IMR-90 (cell line): ENCODE measurements around the gene SUGCT. TPM values are rescaled to one million over a fixed set of nuclear protein-coding genes. Genes with fewer than 3 reads are reported as not detected.

Experiments
- ATAC-seq: fragments of 200-7000 bp; cut with Tn5 transposase; 2 replicates; pipeline ENCODE4 v1.9.1; 2020; ENCODE audit warnings: low read depth, mild to moderate bottlenecking, moderate library complexity
- BruUV-seq: library from RNA; stranded (reverse); fragments of 400-500 nt; replicated peaks from 2 replicates; lab custom pipeline; 2021; lab: Mats Ljungman, UMichigan
- CTCF ChIA-PET: fragments of 300-600 bp; formaldehyde crosslinking; extraction: SDS; loops from one replicate; lab custom pipeline; 2021; ENCODE audit warnings: antibody characterized with exemption; lab: Yijun Ruan, JAX
- POLR2A ChIA-PET: fragments of 300-600 bp; sonication (Branson Sonifier 250); formaldehyde crosslinking; loops from one replicate; lab custom pipeline; 2022; ENCODE audit warnings: antibody characterized with exemption; ENCODE audit not compliant: unreplicated experiment; lab: Charles Lee
- DNase-seq: peaks from one replicate; pipeline ENCODE4 v3.0.0; 2013
- H2AFZ ChIP-seq: replicated peaks from 2 replicates; pipeline ENCODE3; 2013; ENCODE audit warnings: low read length, mild to moderate bottlenecking; ENCODE audit not compliant: poor library complexity
- H2AK5ac ChIP-seq: 2 replicates; pipeline ENCODE4 v1.6.1; 2013; ENCODE audit warnings: low read depth, low read length, inconsistent platforms
- H2AK9ac ChIP-seq: replicated peaks from 2 replicates; pipeline ENCODE3; 2013; ENCODE audit warnings: mild to moderate bottlenecking, low read depth, low read length, moderate library complexity; ENCODE audit not compliant: poor library complexity
- H2BK120ac ChIP-seq: 2 replicates; pipeline ENCODE4 v1.6.1; 2013; ENCODE audit warnings: low read depth, low read length, inconsistent platforms
- H2BK15ac ChIP-seq: 3 replicates; pipeline ENCODE4 v1.6.1; 2013; ENCODE audit warnings: low read depth, low read length, inconsistent platforms
- H2BK20ac ChIP-seq: 2 replicates; pipeline ENCODE4 v1.6.1; 2013; ENCODE audit warnings: low read depth, mild to moderate bottlenecking, inconsistent platforms, low read length, moderate library complexity
- H2BK5ac ChIP-seq: 2 replicates; pipeline ENCODE4 v1.6.1; 2013; ENCODE audit warnings: mild to moderate bottlenecking, low read depth, low read length, inconsistent platforms; ENCODE audit not compliant: poor library complexity, severe bottlenecking
- H3K14ac ChIP-seq: replicated peaks from 2 replicates; pipeline ENCODE4 v1.6.1; 2013; ENCODE audit warnings: low read depth, low read length, inconsistent platforms
- H3K18ac ChIP-seq: 2 replicates; pipeline ENCODE4 v1.6.1; 2013; ENCODE audit warnings: low read depth, low read length, control low read depth
- H3K23ac ChIP-seq: 2 replicates; pipeline ENCODE4 v1.6.1; 2013; ENCODE audit warnings: low read depth, low read length, inconsistent platforms
- H3K27ac ChIP-seq: 2 replicates; pipeline ENCODE4 v1.5.1; 2013; ENCODE audit warnings: mild to moderate bottlenecking, control low read depth, low read length; ENCODE audit not compliant: insufficient read depth
- H3K27me3 ChIP-seq: 2 replicates; pipeline ENCODE4 v1.6.1; 2013; ENCODE audit warnings: low read length; ENCODE audit not compliant: control insufficient read depth, insufficient read depth
- H3K36me3 ChIP-seq: 2 replicates; pipeline ENCODE4 v1.6.1; 2013; ENCODE audit warnings: low read length, mixed read lengths; ENCODE audit not compliant: control insufficient read depth, insufficient read depth
- H3K4ac ChIP-seq: 2 replicates; pipeline ENCODE4 v1.6.1; 2013; ENCODE audit warnings: low read depth, low read length, inconsistent platforms
- H3K4me1 ChIP-seq: 2 replicates; pipeline ENCODE4 v1.6.1; 2013; ENCODE audit warnings: low read length, mixed read lengths; ENCODE audit not compliant: control insufficient read depth, insufficient read depth
- H3K4me2 ChIP-seq: 2 replicates; pipeline ENCODE4 v1.6.1; 2013; ENCODE audit warnings: low read depth, mild to moderate bottlenecking, control low read depth, low read length, moderate library complexity
- H3K4me3 ChIP-seq: 2 replicates; pipeline ENCODE4 v1.5.1; 2013; ENCODE audit warnings: low read depth, mild to moderate bottlenecking, control low read depth, low read length, moderate library complexity; ENCODE audit not compliant: insufficient read depth
- H3K56ac ChIP-seq: 2 replicates; pipeline ENCODE4 v1.6.1; 2013; ENCODE audit warnings: low read length, inconsistent platforms; ENCODE audit not compliant: insufficient read depth; ENCODE audit errors: extremely low read depth
- H3K79me1 ChIP-seq, 2 experiments: 2 replicates each; pipeline ENCODE4 v1.6.1; 2013; ENCODE audit warnings: low read length in 2 of 2, inconsistent platforms in 1 of 2, low read depth in 1 of 2
- H3K9ac ChIP-seq: 2 replicates; pipeline ENCODE4 v1.6.1; 2013; ENCODE audit warnings: low read depth, low read length, control low read depth
- H3K9me1 ChIP-seq: 2 replicates; pipeline ENCODE4 v1.6.1; 2013; ENCODE audit warnings: low read length, inconsistent platforms; ENCODE audit not compliant: insufficient read depth
- H3K9me3 ChIP-seq: 2 replicates; pipeline ENCODE4 v1.6.1; 2013; ENCODE audit warnings: low read length; ENCODE audit not compliant: control insufficient read depth, insufficient read depth
- H4K20me1 ChIP-seq: 2 replicates; pipeline ENCODE4 v1.6.1; 2013; ENCODE audit warnings: low read length, inconsistent platforms; ENCODE audit not compliant: insufficient read depth
- H4K5ac ChIP-seq: 2 replicates; pipeline ENCODE4 v1.6.1; 2013; ENCODE audit warnings: mild to moderate bottlenecking, low read depth, low read length, control low read depth
- H4K8ac ChIP-seq, 2 experiments: 2 replicates each; pipeline ENCODE4 v1.6.1; 2013; ENCODE audit warnings: low read depth in 2 of 2, low read length in 2 of 2, control low read depth in 1 of 2, inconsistent platforms in 1 of 2
- H4K91ac ChIP-seq: 2 replicates; pipeline ENCODE4 v1.6.1; 2013; ENCODE audit warnings: low read depth, low read length, inconsistent platforms; ENCODE audit not compliant: insufficient read depth
- BHLHE40 ChIP-seq: fragments of 150-350 bp; IDR thresholded peaks from 2 replicates; pipeline ENCODE4 v1.6.1; 2016; ENCODE audit warnings: mild to moderate bottlenecking, low read depth, low read length
- CEBPB ChIP-seq: IDR thresholded peaks from 2 replicates; pipeline ENCODE4 v1.6.1; 2012; ENCODE audit warnings: low read depth, low read length, improper control_type of control experiment
- CHD1 ChIP-seq: IDR thresholded peaks from 2 replicates; pipeline ENCODE4 v1.6.1; 2012; ENCODE audit warnings: low read depth, low read length, improper control_type of control experiment
- CTCF ChIP-seq: conservative IDR thresholded peaks from 2 replicates; pipeline ENCODE4 v1.5.1; 2012; ENCODE audit warnings: mild to moderate bottlenecking, low read depth, low read length, improper control_type of control experiment
- ELK1 ChIP-seq: fragments of 150-350 bp; IDR thresholded peaks from 2 replicates; pipeline ENCODE4 v1.6.1; 2016; ENCODE audit warnings: low read depth, mild to moderate bottlenecking, low read length, moderate library complexity, borderline replicate concordance
- FOS ChIP-seq: fragments of 150-350 bp; IDR thresholded peaks from 2 replicates; pipeline ENCODE4 v1.6.1; 2016; ENCODE audit warnings: low read depth, low read length
- MAFK ChIP-seq: IDR thresholded peaks from 2 replicates; pipeline ENCODE4 v1.6.1; 2012; ENCODE audit warnings: low read depth, low read length, improper control_type of control experiment
- MAZ ChIP-seq: IDR thresholded peaks from 2 replicates; pipeline ENCODE4 v1.6.1; 2012; ENCODE audit warnings: low read depth, mild to moderate bottlenecking, low read length, improper control_type of control experiment, moderate library complexity, borderline replicate concordance
- MXI1 ChIP-seq: IDR thresholded peaks from 2 replicates; pipeline ENCODE4 v1.6.1; 2012; ENCODE audit warnings: low read depth, mild to moderate bottlenecking, low read length, moderate library complexity, borderline replicate concordance
- NFE2L2 ChIP-seq: fragments of 150-350 bp; IDR thresholded peaks from 2 replicates; pipeline ENCODE4 v1.6.1; 2016; ENCODE audit warnings: low read depth, mild to moderate bottlenecking, low read length
- POLR2A ChIP-seq: IDR thresholded peaks from 2 replicates; pipeline ENCODE4 v1.6.1; 2012; ENCODE audit warnings: mild to moderate bottlenecking, low read depth, low read length
- RAD21 ChIP-seq: IDR thresholded peaks from 2 replicates; pipeline ENCODE4 v1.6.1; 2012; ENCODE audit warnings: low read length, improper control_type of control experiment
- RCOR1 ChIP-seq: IDR thresholded peaks from 2 replicates; pipeline ENCODE4 v1.6.1; 2012; ENCODE audit warnings: mild to moderate bottlenecking, low read length, improper control_type of control experiment; ENCODE audit not compliant: insufficient replicate concordance
- RFX5 ChIP-seq: IDR thresholded peaks from 2 replicates; pipeline ENCODE4 v1.8.0; 2012; ENCODE audit warnings: low read depth, mild to moderate bottlenecking, low read length, moderate library complexity
- SMC3 ChIP-seq: fragments of 150-350 bp; IDR thresholded peaks from 2 replicates; pipeline ENCODE4 v1.6.1; 2016; ENCODE audit warnings: low read depth, mild to moderate bottlenecking, antibody characterized with exemption, low read length, moderate library complexity
- WGBS, 2 experiments: methylation state at CpG; one replicate each; pipeline versions ENCODE4 v1.1.5 to v1.1.7; 2013; ENCODE audit warnings: missing lambda C conversion rate in 2 of 2; ENCODE audit not compliant: insufficient read length in 1 of 2; ENCODE audit errors: extremely low coverage in 2 of 2; 5-methylcytosine and 5-hydroxymethylcytosine counted together
- dilution Hi-C: fragments of 300-500 bp; cut with HindIII; formaldehyde crosslinking; loops from one replicate; pipeline ENCODE4 v1.14.3; 2018; ENCODE audit warnings: low sequenced_read_pairs; ENCODE audit not compliant: unreplicated experiment
- in situ Hi-C: fragments of 300-500 bp; cut with MboI; formaldehyde crosslinking; loops from 3 replicates; pipeline ENCODE4 v1.14.3; 2019; ENCODE audit warnings: low sequenced_read_pairs, inconsistent platforms, mixed read lengths
- intact Hi-C: fragments of 100-400 bp; cut with micrococcal nuclease; formaldehyde crosslinking; loops from 2 replicates; pipeline ENCODE4 v1.10.0; 2022
- polyA plus RNA-seq, 3 experiments: library from polyadenylated mRNA; depleted of rRNA; stranded (reverse); fragments of >200 nt; gene quantifications; 2 replicates each; pipeline ENCODE4 v1.2.3, GENCODE V29; 2012; ENCODE audit warnings: low replicate concordance in 1 of 3
- total RNA-seq: library from RNA; depleted of rRNA; stranded (reverse); fragments of >200 nt; gene quantifications from 2 replicates; pipeline ENCODE4 v1.2.3, GENCODE V29; 2012

SUGCT gene
- total and polyA plus RNA-seq, 2 of the 4 experiments (the other 2 are of a cell fraction), result 5.9 to 8.3 TPM

- no peak overlapping the region for H3K14ac ChIP-seq
- ATAC-seq, result no peak
- no peaks in the 10 kb centered on the region for H3K9me3 ChIP-seq
- no peaks in the 10 kb centered on the region for H3K4me1 ChIP-seq
- no peak for DNase-seq
- 100% methylated on average over 1 of the region's 3 CpGs; no CpG with 5 or more reads in 1 of the 2 experiments for WGBS, 2 experiments
- H3K79me1 ChIP-seq, result no peaks in the 10 kb centered on the region
- H3K23ac ChIP-seq, result no peak overlapping the region
- no peak overlapping the region for H3K18ac ChIP-seq
- no peak overlapping the region for H4K5ac ChIP-seq
- H3K9me1 ChIP-seq, result no peaks in the 10 kb centered on the region
- no peak overlapping the region for H3K4ac ChIP-seq
- H3K4me2 ChIP-seq, result no peak overlapping the region
- no peak overlapping the region for H3K27ac ChIP-seq
- H2BK5ac ChIP-seq, result no peak overlapping the region
- H2BK120ac ChIP-seq, result no peak overlapping the region
- no peak overlapping the region for H4K91ac ChIP-seq
- no peak overlapping the region for H4K8ac ChIP-seq
- no peak overlapping the region for H3K4me3 ChIP-seq
- POLR2A ChIA-PET, result no interaction called here
- H2BK20ac ChIP-seq, result no peak overlapping the region
- BruUV-seq, result no TSS peak
- H3K56ac ChIP-seq, result no peak overlapping the region
- H2AK5ac ChIP-seq, result no peak overlapping the region
- no peak overlapping the region for H2AK9ac ChIP-seq
- H2BK15ac ChIP-seq, result no peak overlapping the region
- H3K27me3 ChIP-seq, result no peaks in the 10 kb centered on the region
- dilution Hi-C loops, result no loop called here
- intact Hi-C loops, result no loop called here
- H3K36me3 ChIP-seq, result no peaks in the 10 kb centered on the region
- TF ChIP-seq RAD21, result no peak
- TF ChIP-seq POLR2A, result no peak
- no peak for TF ChIP-seq FOS
- no peak for TF ChIP-seq CEBPB
- no peak for TF ChIP-seq ELK1
- no peak for TF ChIP-seq BHLHE40
- no peak for TF ChIP-seq CTCF
- TF ChIP-seq RFX5, result no peak
- TF ChIP-seq NFE2L2, result no peak
- no peak for TF ChIP-seq CHD1
- no peak for TF ChIP-seq MAZ
- TF ChIP-seq RCOR1, result no peak
- TF ChIP-seq MXI1, result no peak
- TF ChIP-seq MAFK, result no peak
- no peak for TF ChIP-seq SMC3
- H3K9ac ChIP-seq, result no peak overlapping the region
- H4K20me1 ChIP-seq, result no peaks in the 10 kb centered on the region
- CTCF ChIA-PET, result no interaction called here
- H2AFZ ChIP-seq, result no peak overlapping the region
- in situ Hi-C loops, result no loop called here
Measured at GRCh38 chr7:40525764-40526163, 391.0 kb downstream of the SUGCT start.
